ENCODE measurements around the gene MAGI1.

MAGI1 gene

DNA sequence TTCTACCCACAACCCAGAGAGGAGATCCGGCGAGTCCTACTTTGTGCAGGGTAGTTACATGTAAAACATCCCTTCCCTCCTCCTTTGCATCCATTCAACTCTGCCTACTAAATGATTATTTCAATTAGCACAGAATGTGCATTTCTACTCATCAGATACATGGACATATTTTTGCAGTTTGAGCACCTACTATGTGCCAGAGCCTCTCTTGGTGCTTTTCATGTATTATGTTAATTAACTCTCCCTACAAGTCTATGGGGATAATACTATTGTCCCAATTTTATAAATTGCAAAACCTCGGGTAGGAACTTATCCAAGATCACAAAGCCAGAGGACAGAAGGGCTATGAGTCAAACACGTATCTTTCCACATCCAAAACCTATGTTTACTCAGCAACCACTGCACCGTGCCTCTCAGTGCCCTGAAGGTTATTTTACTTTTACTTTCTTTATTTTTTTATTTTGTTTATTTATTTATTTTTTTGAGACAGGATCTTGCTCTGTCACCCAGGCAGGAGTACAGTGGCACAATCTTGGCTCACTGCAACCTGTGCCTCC, 432.8 kb downstream of the MAGI1 start:
- DNase-seq: no peak

DNA sequence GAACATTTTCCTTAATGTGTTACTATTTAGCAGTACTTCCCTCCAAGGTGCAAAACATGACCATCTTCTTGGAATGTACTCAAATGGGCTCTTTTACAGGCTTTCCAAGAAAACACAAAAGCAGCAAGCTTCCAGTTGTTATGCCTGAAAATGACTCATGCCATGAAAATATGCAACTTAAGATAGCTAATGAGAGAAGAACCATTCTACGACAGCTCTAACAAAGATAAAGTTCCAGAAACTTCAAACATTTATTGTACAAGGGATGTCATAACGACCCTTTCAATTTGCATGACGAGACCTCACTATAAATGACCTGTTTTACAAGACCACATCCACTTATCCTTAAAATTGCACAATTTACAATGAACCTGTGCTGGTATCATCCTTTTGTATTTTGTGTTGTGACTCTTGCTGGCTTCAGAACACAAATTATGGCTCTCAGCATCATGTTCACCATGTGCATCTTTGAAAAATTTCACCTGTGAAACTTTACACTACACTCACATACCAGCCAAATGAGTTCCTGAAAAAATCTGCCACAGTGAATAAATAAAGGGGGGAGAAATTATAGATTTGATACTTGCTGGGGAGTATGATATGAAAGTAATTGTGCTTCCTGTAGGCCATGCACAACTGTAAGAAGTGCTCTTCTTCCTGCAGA, 433.7 kb downstream of the MAGI1 start:
- DNase-seq: no peak

DNA sequence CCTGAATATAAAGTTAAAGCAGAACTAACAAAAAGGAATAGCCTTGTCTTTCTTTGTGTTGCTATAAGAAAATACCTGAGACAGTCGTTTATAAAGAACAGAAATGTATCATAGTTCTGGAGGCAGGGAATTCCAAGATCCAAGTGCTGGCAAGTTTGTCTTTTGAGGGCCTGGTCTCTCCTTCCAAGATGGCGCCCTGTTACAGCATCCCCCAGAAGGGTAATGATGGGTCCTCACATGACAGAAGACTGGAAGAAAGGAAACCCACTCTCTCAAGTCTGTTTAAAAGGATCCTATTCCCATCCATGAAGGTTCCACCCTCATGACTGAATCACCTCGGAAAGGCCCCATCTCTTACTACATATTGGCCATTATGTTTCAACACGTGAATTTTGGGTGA, 435.1 kb downstream of the MAGI1 start:
- DNase-seq: no peak

DNA sequence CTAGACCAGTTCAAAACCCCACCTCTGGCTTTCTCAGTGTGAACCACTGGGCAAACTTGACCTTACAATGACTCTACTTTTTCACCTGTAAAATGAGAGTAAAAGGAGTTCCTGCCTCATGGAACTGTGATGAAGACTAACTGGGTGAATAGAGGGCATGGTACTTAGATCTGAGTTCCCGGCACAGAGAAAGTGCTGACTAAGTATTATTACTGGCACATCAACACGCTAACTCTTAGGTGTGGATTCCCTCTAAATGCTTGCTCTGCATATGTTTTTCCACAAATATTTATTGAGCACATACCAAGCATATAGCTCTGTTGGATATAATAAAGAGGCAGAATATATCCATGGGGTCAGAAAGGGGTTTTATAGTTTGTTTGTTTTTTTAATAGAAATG, 437.8 kb downstream of the MAGI1 start:
- DNase-seq: no peak

DNA sequence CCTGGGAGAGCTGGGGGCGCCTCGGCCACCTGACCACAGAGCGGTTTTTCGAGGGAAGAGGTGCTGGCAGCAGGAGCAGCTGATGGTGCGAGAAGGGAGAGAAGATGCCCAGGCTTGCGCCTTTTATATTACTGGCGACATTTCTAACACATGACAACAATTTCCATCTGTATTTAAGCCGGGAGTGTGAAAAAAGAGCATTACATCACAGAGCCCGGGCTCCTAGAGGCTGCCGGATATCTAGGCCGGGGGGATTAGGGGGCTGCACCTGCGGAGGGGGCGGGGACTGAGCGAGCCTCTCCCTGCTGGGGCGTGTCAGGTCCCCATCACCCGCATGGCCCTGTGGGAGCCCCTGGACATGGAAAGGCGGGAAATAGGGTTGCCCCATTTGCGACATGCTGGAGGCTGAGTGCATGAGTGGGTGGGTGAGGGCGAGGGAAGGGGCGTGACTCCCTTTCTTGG, 440.7 kb downstream of the MAGI1 start:
- DNase-seq: no peak

DNA sequence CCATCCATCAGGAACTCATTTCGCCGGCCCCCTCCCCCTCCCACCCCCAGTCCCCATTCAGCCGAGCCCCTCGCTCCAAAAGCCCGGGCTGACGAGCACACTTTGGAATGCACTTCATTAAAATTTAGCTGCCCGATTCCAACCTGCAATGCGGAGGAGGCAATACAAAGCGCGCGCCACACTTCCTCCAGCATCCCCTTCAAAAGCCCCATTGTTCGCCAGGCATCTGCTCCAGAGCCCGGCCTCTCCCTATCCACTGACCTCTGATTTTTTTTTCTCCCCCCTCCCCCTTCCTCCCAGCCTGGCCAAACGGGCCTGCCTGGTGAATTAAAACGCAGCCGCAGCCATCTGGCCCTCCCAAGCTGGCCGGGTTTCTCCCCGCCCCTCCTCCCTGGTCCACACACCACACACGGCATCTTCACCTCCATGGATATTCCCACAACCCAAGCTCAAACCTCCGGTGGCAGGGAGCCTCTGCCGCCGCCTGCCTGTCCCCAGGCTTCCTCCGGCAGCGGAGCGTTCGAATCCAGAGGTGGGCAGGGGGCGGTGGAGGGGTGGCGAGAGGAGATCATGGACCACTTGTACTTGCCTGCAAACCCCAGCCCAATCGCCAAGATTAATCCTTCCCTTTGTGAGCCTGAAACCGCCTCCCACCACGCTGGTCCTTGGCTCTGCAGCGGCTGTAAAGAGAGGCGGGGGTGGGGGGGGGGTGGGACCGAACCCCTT, 441.3 kb downstream of the MAGI1 start:
- no peak for DNase-seq

DNA sequence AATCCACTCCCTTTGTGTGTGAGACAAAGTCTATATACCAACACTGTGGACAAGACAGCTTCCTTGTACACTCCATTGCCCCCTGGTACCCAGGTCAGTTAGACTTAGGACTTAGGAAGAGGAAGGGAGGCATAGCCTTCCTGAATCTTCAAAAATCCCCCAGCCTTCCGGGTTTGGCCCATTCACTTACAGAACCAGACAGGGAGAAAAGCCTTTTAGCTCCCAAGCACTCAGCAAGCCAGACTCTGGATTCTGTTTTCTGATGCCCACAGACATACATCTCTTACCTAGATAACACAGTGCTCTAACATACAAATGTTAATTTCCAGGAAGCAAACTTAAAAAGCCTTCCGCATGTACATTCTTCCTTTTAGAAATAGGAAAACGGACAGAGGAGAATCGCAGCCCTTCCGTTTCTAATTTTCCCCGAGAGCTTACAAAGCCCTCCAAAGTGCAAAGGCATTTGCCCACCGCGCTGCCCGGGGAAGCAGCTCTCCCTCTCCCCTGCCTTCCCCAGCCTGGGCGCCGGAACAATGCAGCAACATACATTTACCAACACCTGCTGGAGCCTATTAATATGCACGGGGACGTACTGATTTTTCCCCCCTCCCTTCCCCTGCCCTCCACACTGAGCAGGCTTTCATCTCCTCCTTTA, 442.0 kb downstream of the MAGI1 start:
- DNase-seq: no peak

DNA sequence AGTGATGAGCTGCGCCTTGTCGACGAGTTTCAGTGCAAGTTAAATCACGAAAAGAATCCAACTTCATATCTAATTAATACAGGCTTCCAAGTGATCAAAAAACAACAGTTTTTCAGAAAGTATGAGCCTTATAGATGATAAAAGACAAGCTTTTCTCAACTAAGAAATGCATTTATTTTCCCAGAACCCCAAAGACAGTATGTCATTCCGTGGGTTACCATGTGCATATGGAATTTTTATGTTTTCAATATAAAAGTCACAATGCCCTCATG, 442.8 kb downstream of the MAGI1 start:
- DNase-seq: no peak

DNA sequence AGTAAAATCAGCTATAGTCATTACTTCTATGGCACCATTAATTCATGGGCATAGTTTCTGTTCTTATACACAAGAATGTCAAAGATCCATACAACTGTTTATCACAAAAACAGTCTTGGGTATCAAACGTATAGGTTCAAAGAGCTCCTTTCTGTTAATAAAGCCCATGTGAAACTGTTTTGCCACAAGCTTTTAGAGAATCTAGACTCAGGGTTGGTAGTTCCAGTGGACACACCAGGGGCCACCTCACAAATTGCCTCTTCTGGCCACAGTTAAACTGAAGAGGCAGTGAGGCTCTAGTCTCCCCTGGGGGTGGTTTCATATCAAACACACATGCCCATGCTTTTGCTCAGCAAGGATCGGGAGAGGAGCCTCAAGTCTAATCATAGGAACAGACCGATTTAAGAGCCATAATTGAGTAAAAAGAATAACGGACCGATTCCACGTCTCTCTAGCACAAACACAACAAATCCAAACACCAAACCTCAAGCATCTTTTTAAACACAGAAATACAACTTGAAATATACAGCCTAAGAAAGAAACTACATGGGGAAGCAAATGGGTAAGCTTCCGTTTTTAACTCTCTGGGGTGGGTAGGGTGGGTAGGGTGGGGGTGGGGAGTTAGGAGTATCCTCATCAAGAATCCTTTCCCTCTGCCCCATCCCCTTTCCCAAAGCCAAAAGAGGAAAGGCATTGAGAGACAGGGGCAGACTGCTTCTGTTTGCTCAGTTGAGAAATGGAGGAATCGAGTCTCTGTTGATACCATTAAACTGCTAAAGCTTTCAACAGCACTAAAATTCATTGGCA, 443.3 kb downstream of the MAGI1 start:
- DNase-seq: no peak

DNA sequence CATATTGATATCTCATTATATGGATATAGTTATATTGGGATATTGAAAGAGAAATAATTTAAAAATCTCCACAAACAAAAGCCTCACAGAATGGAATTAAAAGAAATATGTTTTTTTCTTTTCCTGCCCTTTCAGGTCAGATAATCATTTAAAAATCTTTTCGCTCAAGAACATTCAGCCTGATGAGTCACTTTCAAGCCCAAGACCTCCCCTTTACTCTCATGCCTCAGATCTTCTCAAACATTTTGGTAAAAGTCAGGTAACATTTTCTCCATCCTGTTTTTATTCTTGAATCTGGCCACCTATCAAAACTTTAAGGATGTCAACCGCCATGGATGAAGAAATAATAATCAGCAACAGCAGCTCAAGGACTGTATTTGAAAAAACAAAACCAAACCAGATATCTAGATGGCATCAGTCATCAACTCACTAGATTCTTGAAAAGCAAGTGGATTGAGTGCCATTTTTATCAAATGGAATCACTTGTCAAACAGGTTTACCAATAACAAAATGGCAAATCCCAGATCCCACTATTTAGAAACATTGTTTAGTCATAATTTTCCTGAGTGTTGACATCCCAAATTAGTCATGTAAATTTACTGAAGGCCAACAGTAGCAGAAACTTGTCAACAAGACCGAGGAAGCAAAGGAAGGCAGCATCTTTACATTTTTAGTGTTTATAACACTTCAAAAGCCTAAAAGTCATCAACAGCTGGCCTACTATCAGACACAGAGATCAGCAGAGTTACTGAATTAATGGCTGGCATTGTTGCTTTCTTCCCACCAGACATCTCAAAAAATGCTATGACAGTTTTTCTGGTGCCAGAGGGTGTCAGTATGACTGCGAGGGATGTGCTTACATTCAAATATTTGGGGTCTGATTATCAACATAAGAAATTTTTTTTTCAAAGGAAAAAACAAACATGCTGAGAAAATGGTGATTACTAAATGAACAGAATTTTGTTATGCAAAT, 444.7 kb downstream of the MAGI1 start:
- DNase-seq: no peak

DNA sequence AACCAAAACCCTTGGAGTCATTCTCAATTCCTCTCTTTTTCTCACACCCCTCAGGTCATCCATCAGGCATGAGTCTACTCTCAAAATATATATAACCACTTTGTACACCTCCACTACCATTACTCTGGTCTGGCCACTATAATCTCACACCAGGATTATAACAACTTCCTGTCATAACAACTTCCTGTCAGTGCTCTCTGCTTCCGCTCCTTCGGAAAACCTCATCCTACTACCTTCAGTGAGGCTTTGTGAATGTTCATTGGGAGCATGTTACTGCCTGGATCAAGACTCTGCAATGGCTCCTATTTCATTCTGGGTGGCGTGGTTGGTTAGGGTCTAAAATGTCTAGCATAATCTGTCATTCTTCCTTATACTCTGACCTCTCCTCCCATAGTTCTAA, 447.4 kb downstream of the MAGI1 start:
- DNase-seq: no peak

DNA sequence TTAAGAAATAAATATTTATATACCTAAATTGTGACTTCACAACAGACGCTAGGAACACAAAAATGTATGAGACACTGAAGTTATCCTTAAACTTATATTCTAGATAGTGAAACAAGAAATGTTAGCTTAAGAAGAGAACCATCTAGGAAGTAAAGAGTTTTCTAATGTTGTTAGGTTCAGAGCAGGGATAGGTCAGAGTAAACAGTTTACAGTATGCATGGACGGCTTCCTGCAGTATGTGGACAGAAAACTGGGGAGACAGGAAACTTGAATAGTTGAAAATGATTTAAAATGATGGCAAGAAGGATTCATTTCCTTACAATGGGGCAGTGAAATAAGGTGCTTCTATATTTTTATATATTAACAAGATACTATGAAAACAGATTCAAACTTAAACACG, 449.8 kb downstream of the MAGI1 start:
- no peak for DNase-seq

DNA sequence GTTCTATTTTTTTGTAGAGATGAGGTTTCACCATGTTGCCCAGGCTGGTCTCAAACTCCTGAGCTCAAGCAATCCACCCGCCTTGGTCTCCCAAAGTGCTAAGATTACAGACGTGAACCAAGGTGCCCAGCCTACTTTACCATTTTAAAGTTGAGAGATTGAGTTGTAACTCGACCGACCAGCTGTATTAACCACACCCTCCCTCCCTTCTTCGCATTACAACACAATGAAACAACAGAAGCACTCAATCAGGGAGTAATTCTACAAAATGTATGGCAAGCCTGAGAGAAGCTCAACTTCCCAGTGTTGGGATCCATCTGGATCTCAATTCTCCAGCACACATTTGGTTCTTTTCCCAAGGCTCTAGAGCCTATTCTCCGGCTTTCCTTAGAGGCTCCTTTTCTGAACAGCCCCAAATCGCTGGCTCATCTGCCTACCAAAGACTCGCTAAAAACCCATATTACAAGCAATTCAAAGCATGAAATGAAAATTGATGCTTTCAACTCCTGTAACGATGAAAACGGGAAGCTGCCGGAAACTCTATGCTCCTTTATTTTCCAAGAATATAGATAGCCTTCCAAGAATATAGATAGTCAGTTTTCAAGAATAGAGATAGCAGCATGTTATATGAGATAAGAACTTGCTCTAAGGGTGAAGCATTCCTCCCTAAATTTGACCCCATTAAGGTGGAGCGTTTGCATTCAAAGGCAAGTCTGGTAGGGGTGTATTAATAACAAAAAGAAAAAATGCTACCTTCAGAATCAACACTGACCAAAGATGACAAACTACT, 450.9 kb downstream of the MAGI1 start:
- no peak for DNase-seq

DNA sequence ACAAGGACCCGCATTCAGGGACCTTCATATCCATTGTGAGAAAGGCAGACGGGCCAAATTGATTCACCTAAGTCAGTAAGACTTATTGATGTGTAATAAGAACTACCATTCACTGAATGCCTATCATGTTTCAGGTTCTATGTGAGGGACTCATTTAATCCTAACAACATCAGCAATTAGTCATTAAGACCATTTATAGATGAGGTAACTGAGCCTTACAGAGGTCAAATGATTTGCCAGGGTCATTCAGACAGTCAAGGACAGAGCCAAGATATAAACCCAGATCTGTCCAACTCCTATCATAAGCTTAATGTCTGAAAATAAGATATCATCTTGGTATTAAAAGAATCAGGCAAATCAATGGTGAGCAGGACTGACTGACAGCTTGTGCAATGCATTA, 453.8 kb downstream of the MAGI1 start:
- DNase-seq: no peak

DNA sequence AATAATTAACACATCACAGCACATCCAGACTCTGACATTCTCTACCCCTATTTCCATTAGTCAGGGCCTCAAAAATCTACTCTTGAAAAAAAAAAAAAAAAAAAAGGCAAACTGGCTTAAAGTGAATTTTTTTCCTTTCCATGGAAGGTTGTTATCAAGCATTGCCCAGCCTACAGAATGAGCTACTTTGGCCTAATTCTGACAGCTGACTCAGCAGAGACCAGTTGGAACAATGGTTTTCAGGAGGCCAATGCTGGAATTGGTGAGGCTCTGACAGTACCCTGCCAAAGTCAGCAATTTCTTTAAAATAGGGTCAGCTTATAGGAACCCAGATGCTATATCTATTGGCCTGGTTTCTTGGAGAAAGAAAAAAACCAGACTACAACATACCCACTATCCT, 454.7 kb downstream of the MAGI1 start:
- DNase-seq: no peak

DNA sequence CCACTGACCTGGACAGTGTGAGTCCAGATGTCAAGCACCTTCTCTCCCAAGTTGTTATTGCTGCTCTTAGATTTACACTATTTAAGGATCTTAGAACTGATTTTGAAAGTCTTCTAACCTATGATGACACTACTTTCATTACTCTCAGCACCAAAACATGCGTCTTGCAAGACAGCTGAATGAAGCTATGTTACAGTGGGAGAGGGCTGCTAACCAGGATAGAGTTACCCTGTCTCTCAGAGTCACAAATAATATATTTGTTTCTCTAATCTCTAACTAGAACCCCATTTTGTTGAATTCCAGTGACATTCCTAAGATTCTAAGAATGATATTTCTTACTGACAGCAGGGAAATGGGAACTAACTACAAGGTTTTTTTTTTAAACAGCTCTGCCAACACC, 455.5 kb downstream of the MAGI1 start:
- DNase-seq: no peak

DNA sequence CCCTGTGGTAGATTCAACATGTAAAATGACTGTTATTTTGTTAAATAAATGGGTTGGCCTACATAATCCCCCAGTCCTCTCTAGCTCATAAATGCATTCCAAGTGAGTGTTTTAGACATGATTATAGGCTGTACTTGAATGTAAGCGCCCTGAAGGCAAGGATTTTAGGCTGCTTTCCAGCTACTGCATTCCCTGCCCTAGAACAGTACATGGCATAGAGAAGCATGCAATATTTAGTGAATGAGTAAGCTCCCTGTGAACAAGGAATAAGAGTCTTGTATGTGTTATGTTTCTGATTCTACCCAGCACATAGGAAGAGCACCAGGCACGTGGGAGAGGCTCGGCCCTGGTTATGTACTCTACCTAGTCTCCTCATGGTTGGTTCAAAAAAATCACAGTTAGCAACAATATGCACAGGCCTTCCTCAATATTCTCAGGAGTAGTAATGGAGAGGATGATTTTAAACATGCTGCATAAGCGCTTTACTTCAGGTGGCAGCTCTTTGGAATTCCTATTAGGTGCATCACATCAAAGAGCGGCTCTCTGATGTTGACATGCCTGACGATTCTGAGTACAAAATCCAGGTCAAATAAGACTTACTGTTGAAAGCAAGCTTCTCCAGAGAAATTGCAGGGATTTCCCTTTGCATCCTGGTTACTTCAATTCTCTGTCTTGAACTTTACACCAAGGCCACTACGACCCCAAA, 456.6 kb downstream of the MAGI1 start:
- DNase-seq: no peak

DNA sequence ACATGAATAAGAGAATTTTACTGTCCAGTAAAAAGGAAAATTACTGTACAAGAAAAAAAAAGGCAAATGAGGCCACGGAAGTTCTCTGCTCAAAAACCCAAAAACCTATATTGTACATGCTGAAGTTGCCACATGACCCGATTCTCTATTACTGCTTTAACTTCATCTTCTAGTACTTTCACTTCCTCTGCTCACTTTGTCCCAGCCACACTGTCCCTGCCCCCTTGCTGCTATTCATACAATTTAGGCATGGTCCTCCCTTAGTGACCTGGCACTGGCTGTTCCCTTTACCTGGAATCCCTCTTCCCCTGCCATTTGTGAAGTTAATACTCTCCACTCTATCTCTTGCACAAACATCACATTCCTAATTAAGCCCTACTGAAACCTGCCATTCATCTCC, 457.4 kb downstream of the MAGI1 start:
- DNase-seq: no peak

DNA sequence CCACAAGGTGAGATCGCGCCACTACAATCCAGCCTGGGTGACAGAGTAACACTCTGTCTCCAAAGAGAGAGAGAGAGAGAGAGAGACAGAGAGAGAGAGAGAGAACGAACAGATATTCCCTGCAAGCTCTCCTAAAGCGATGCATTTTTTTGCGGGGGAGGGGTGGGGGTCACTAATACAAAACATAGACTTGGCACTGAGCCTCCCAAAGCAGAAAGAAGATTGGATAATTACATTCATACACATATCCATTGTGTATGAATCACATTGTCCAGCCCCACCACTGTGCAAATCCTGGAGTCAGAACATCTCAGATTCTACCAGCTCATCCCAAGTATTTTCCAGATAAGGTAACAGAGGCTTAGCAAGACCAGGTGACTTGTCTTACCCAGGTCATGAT, 459.9 kb downstream of the MAGI1 start:
- no peak for DNase-seq

DNA sequence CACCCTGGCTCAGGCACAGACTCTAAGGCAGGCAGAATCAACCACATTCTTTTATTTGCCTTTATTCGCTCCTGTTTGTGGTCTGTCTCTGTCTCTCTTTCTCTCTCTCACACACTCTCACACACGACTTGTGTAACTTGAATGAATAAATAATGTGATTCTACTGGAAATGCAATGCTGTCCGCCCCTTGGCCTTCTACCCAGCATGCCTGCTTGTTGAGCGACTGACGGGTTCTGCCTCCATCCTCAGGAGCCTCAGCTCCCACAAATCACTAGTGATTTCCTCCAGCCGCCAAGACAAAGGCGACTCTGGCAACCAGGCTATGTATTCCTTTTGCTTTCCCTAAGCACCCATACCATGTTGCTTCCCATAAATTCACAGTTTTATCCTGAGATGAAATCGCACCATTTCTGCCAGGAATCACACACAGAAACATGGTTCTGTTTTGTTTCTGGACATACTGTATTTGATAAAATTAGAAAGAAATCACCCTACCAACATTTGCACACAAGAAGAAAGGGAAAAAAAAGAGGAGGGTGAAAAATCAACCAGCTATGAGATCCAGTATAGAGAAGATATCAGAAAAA, 460.8 kb downstream of the MAGI1 start:
- DNase-seq: no peak

Data from AML-193 (cell line).